Activated CD4-positive, CD25-positive, alpha-beta regulatory T cell treated with anti-CD3 and anti-CD28 coated beads, Interleukin-2, amount 50 U/mL, for 16 hours (primary cell): ENCODE results near the gene TUT4.
A peak's percentile ranks its signal among the peaks of the same experiment; 100 is the strongest.

Experiments used
- DNase-seq: peaks from one replicate; pipeline ENCODE4 v3.0.0-alpha.2; 2020; ENCODE audit warnings: low read depth, low spot score

TUT4 gene

GRCh38 chr1:52474807-52475206, 78.1 kb downstream of the TUT4 start:
- DNase-seq = no peak

- no peak for DNase-seq
Observed at GRCh38 chr1:52473039-52473438, 79.9 kb downstream of the TUT4 start.

GRCh38 chr1:52472384-52472783, 80.5 kb downstream of the TUT4 start:
- no peak for DNase-seq

GRCh38 chr1:52469108-52469507, 83.8 kb downstream of the TUT4 start:
- DNase-seq = no peak

- no peak for DNase-seq
Observed at GRCh38 chr1:52463891-52464290, 89.0 kb downstream of the TUT4 start.

GRCh38 chr1:52461821-52462220, 91.1 kb downstream of the TUT4 start:
- DNase-seq = no peak

- DNase-seq = no peak
Observed at GRCh38 chr1:52460694-52461093, 92.2 kb downstream of the TUT4 start.

- no peak for DNase-seq
Observed at GRCh38 chr1:52455686-52456085, 97.2 kb downstream of the TUT4 start.

- DNase-seq = no peak
Observed at GRCh38 chr1:52454779-52455178, 98.1 kb downstream of the TUT4 start.

- DNase-seq = no peak
Observed at GRCh38 chr1:52454127-52454526, 98.8 kb downstream of the TUT4 start.

GRCh38 chr1:52444463-52444862, 108.4 kb downstream of the TUT4 start:
- DNase-seq = no peak

GRCh38 chr1:52439976-52440375, 112.9 kb downstream of the TUT4 start:
- DNase-seq = no peak

GRCh38 chr1:52436817-52437216, 116.1 kb downstream of the TUT4 start:
- no peak for DNase-seq

GRCh38 chr1:52435650-52436049, 117.2 kb downstream of the TUT4 start:
- no peak for DNase-seq

- DNase-seq = no peak
Observed at GRCh38 chr1:52435211-52435610, 117.7 kb downstream of the TUT4 start.

- DNase-seq = no peak
Observed at GRCh38 chr1:52432807-52433206, 120.1 kb downstream of the TUT4 start.

- DNase-seq = no peak
Observed at GRCh38 chr1:52427152-52427551, 125.7 kb downstream of the TUT4 start.

GRCh38 chr1:52426371-52426770, 126.5 kb downstream of the TUT4 start:
- no peak for DNase-seq

GRCh38 chr1:52424813-52425212, 128.1 kb downstream of the TUT4 start:
- DNase-seq = no peak

- DNase-seq = no peak
Observed at GRCh38 chr1:52424231-52424636, 128.7 kb downstream of the TUT4 start.

GRCh38 chr1:52423771-52424170, 129.1 kb downstream of the TUT4 start:
- DNase-seq = peak; percentile 53

- no peak for DNase-seq
Observed at GRCh38 chr1:52423055-52423454, 129.8 kb downstream of the TUT4 start.

GRCh38 chr1:52420713-52421112, 132.2 kb downstream of the TUT4 start:
- DNase-seq = no peak

GRCh38 chr1:52416811-52417210, 136.1 kb downstream of the TUT4 start:
- no peak for DNase-seq

- no peak for DNase-seq
Observed at GRCh38 chr1:52414942-52415341, 137.9 kb downstream of the TUT4 start.
